Subcutaneous adipose tissue (tissue), 4 donors: ENCODE results near the gene EMILIN2. TPM values are rescaled to one million over a fixed set of nuclear protein-coding genes. Genes with fewer than 3 reads are reported as not detected.

Source experiments
- total RNA-seq, 4 donors: library from RNA; depleted of rRNA; stranded (reverse); fragments of >200 nt; gene quantifications; one replicate each; pipeline ENCODE4 v1.1.0, GENCODE V29; 2016
- TF ChIP-seq, protein P1 (sequence below): fragments of 450-650 bp; IDR thresholded peaks from one replicate; pipeline ENCODE4 v1.5.1; 2016; ENCODE audit warnings: low read depth, mild to moderate bottlenecking, control low read depth, antibody characterized with exemption, moderate library complexity

The EMILIN2 gene
- 100 to 1,000 TPM in 1 of 4 donors, 10 to 100 TPM in 3; 23.6 to 107 (median 38.4) TPM for total RNA-seq

- TF ChIP-seq, protein P1, sequence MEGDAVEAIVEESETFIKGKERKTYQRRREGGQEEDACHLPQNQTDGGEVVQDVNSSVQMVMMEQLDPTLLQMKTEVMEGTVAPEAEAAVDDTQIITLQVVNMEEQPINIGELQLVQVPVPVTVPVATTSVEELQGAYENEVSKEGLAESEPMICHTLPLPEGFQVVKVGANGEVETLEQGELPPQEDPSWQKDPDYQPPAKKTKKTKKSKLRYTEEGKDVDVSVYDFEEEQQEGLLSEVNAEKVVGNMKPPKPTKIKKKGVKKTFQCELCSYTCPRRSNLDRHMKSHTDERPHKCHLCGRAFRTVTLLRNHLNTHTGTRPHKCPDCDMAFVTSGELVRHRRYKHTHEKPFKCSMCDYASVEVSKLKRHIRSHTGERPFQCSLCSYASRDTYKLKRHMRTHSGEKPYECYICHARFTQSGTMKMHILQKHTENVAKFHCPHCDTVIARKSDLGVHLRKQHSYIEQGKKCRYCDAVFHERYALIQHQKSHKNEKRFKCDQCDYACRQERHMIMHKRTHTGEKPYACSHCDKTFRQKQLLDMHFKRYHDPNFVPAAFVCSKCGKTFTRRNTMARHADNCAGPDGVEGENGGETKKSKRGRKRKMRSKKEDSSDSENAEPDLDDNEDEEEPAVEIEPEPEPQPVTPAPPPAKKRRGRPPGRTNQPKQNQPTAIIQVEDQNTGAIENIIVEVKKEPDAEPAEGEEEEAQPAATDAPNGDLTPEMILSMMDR = no peak
These were observed at the start of gene EMILIN2 for GRCh38 chr18:2846636-2847316. Gene EMILIN2 (plus strand): TSS chr18:2847006. CDS start chr18:2847189, 183 bp downstream.

DNA sequence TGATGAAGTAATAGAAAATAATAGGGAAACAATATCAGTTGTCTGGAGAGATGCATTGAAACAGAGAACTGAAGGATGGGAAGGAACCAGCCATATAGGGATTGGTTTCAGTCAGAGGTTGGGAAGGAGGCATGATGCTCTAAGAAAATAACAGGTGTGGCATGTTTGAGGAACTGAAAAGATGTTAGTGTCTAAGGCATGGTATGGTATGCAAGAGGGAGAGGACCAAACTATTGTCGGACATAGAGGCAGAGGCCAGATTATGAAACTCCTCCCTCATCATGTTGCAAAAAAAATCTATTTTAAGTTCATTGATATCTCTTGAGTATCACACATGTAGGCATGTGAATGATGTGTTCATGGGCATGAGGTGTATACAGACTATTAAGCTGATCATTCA lies 48.9 kb upstream of the EMILIN2 start:
- TF ChIP-seq, protein P1 = no peak

DNA sequence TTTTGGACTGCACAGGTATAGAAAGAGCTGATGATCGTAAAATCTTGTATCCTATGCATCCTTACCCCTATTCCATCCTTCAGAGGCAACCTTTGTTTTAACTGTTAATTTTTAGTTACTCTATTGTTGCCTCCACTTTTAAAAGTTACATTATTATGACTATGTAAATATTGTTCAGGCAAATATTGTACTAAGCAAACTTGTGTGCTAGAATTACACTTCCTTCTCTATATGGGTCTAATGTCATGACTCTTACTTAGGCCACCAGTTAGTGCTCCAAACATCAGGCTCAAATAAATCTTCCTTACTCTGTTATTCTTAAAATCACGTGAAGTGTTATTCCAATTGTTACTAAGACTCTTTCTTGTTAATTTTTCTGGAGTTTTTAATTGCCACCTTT lies 47.4 kb upstream of the EMILIN2 start:
- TF ChIP-seq, protein P1 = no peak

- TF ChIP-seq, protein P1 = no peak
These were observed 40.5 kb upstream of the EMILIN2 start for GRCh38 chr18:2805970-2806943.

GRCh38 chr18:2811416-2811815 lies 35.4 kb upstream of the EMILIN2 start:
- TF ChIP-seq, protein P1 = no peak

GRCh38 chr18:2814928-2815327 lies 31.9 kb upstream of the EMILIN2 start:
- TF ChIP-seq, protein P1 = no peak

DNA sequence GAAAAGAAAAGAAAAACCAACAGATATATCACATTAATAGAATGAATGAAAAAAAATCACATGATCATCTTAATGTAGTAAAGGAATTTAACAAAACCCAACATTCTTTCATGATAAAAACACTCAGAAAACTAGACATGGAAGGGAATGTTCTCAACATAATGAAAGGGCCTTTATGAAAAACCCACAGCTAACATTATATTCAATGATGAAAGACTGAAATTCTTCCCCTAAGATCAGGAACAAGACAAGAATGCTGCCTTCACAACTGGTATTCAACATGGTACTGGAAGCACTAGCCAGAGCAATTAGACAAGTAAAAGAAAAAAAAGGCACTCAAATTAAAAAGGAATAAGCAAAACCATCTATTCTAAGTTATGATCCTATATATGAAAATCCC lies 28.5 kb upstream of the EMILIN2 start:
- TF ChIP-seq, protein P1 = no peak
